ENCODE results near the gene ADGRL3. TPM values are rescaled to one million over a fixed set of nuclear protein-coding genes. Genes with fewer than 3 reads are reported as not detected.

The ADGRL3 gene
- total RNA-seq, 3 donors from 2014 or later (not counting 1 experiment from before 2014, with no cell fraction given), result not detected

- 94% methylated on average over 1 of the region's 1 CpG for WGBS (ENCODE audit: insufficient coverage)
- intact Hi-C loops (cut with micrococcal nuclease), result no loop called here
- ATAC-seq, result no peak
- Mint-ChIP-seq H3K27ac (no peak overlapping the region), H3K27me3 (ENCODE audit: low read depth in 2 of 2) (no peaks in the 10 kb centered on the region), H3K36me3 (peaks cover 5% of the 10 kb centered on the region), H3K9me3 (peaks cover 20 to 25% of the 10 kb centered on the region in 2 donors), H3K4me1 (no peaks in the 10 kb centered on the region), H3K4me3 (no peak overlapping the region)
- Histone ChIP-seq H3K27me3 (ENCODE audit: control insufficient read depth, insufficient read depth, low read length) (no peaks in the 10 kb centered on the region), H3K27ac (ENCODE audit: low read length) (no peak overlapping the region), H3K9me3 (ENCODE audit: control insufficient read depth, insufficient read depth, low read length) (no peaks in the 10 kb centered on the region), H3K36me3 (ENCODE audit: control insufficient read depth, insufficient read depth, low read length) (no peaks in the 10 kb centered on the region), H3K4me3 (ENCODE audit: low read length) (no peak overlapping the region), H3K4me1 (ENCODE audit: control insufficient read depth, insufficient read depth, low read length) (no peaks in the 10 kb centered on the region)
- DNase-seq, result no peak
- no peak for TF ChIP-seq CTCF (IDR thresholded peaks at IDR 0.05)
These were observed 112.4 kb downstream of the ADGRL3 start for GRCh38 chr4:61312526-61312925.

GRCh38 chr4:61318431-61318830, 118.3 kb downstream of the ADGRL3 start:
- no peak overlapping the region for H3K27ac Mint-ChIP-seq
- intact Hi-C loops (cut with micrococcal nuclease), result no loop called here
- WGBS (ENCODE audit: insufficient coverage), result 94% methylated on average over 1 of the region's 1 CpG

GRCh38 chr4:61319156-61319555, 119.0 kb downstream of the ADGRL3 start:
- no peak for TF ChIP-seq CTCF (IDR thresholded peaks at IDR 0.05)
- no peaks in the 10 kb centered on the region for H3K27me3 Mint-ChIP-seq (ENCODE audit: low read depth in 2 of 2)
- no peak overlapping the region for H3K27ac Mint-ChIP-seq

More at GRCh38 chr4:61318431-61318830, 118.3 kb downstream of the ADGRL3 start:
- H3K4me1 ChIP-seq (ENCODE audit: control insufficient read depth, insufficient read depth, low read length), result no peaks in the 10 kb centered on the region
- no peak for ATAC-seq
- no peaks in the 10 kb centered on the region for H3K36me3 ChIP-seq (ENCODE audit: control insufficient read depth, insufficient read depth, low read length)
- no peak for TF ChIP-seq CTCF (IDR thresholded peaks at IDR 0.05)
- DNase-seq, result no peak
- peaks cover 14 to 34% of the 10 kb centered on the region in 2 donors for H3K9me3 Mint-ChIP-seq
- H3K4me3 Mint-ChIP-seq, result no peak overlapping the region
- H3K9me3 ChIP-seq (ENCODE audit: control insufficient read depth, insufficient read depth, low read length), result peaks cover 14% of the 10 kb centered on the region
- no peaks in the 10 kb centered on the region for H3K4me1 Mint-ChIP-seq
- no peaks in the 10 kb centered on the region for H3K27me3 Mint-ChIP-seq (ENCODE audit: low read depth in 2 of 2)
- H3K4me3 ChIP-seq (ENCODE audit: low read length), result no peak overlapping the region
- no peak overlapping the region for H3K27ac ChIP-seq (ENCODE audit: low read length)
- no peaks in the 10 kb centered on the region for H3K36me3 Mint-ChIP-seq
- H3K27me3 ChIP-seq (ENCODE audit: control insufficient read depth, insufficient read depth, low read length), result no peaks in the 10 kb centered on the region

GRCh38 chr4:61320154-61320553, 120.0 kb downstream of the ADGRL3 start:
- no peaks in the 10 kb centered on the region for H3K27me3 ChIP-seq (ENCODE audit: control insufficient read depth, insufficient read depth, low read length)
- no CpG with 5 or more reads among the region's 1 CpG for WGBS (ENCODE audit: insufficient coverage)
- Mint-ChIP-seq H3K9me3 (peaks cover 16 to 38% of the 10 kb centered on the region in 2 donors), H3K4me1 (no peaks in the 10 kb centered on the region), H3K27ac (no peak overlapping the region), H3K4me3 (no peak overlapping the region), H3K36me3 (no peaks in the 10 kb centered on the region), H3K27me3 (ENCODE audit: low read depth in 2 of 2) (no peaks in the 10 kb centered on the region)
- ATAC-seq (no peak), DNase-seq (no peak)
- no peak for TF ChIP-seq CTCF (IDR thresholded peaks at IDR 0.05)
- no peak overlapping the region for H3K4me3 ChIP-seq (ENCODE audit: low read length)
- H3K36me3 ChIP-seq (ENCODE audit: control insufficient read depth, insufficient read depth, low read length), result no peaks in the 10 kb centered on the region
- H3K4me1 ChIP-seq (ENCODE audit: control insufficient read depth, insufficient read depth, low read length), result no peaks in the 10 kb centered on the region
- no peak overlapping the region for H3K27ac ChIP-seq (ENCODE audit: low read length)
- peaks cover 14% of the 10 kb centered on the region for H3K9me3 ChIP-seq (ENCODE audit: control insufficient read depth, insufficient read depth, low read length)
- intact Hi-C loops (cut with micrococcal nuclease), result no loop called here

More at GRCh38 chr4:61319156-61319555, 119.0 kb downstream of the ADGRL3 start:
- H3K27ac ChIP-seq (ENCODE audit: low read length), result no peak overlapping the region
- DNase-seq (no peak), ATAC-seq (no peak)
- H3K36me3 Mint-ChIP-seq, result no peaks in the 10 kb centered on the region
- no peaks in the 10 kb centered on the region for H3K4me1 ChIP-seq (ENCODE audit: control insufficient read depth, insufficient read depth, low read length)
- no peaks in the 10 kb centered on the region for H3K27me3 ChIP-seq (ENCODE audit: control insufficient read depth, insufficient read depth, low read length)
- H3K4me3 ChIP-seq (ENCODE audit: low read length), result no peak overlapping the region
- H3K36me3 ChIP-seq (ENCODE audit: control insufficient read depth, insufficient read depth, low read length), result no peaks in the 10 kb centered on the region
- intact Hi-C loops (cut with micrococcal nuclease), result no loop called here
- no peak overlapping the region for H3K4me3 Mint-ChIP-seq
- H3K9me3 Mint-ChIP-seq, result peaks cover 18 to 38% of the 10 kb centered on the region in 2 donors
- H3K4me1 Mint-ChIP-seq, result no peaks in the 10 kb centered on the region
- peaks cover 14% of the 10 kb centered on the region for H3K9me3 ChIP-seq (ENCODE audit: control insufficient read depth, insufficient read depth, low read length)
